Progenitor cell of endocrine pancreas (in vitro differentiated cells): ENCODE data around the gene DOC2B. TPM values are rescaled to one million over a fixed set of nuclear protein-coding genes. Genes with fewer than 3 reads are reported as not detected.
"Not testable (repeated sequence)": the region's sequence is repeated elsewhere in the genome, so short reads cannot be mapped to it uniquely, and the experiment has no call there.

Experiments
- DNase-seq: peaks from one replicate; pipeline ENCODE4 v3.0.0; 2021; ENCODE audit warnings: low spot score; ENCODE audit not compliant: unreplicated experiment
- H3K27ac Mint-ChIP-seq: 2 replicates; pipeline ENCODE4 v1.8.0; 2021; ENCODE audit warnings: mild to moderate bottlenecking, moderate library complexity, mixed read lengths
- H3K27me3 Mint-ChIP-seq: 2 replicates; pipeline ENCODE4 v1.8.0; 2021; ENCODE audit warnings: mixed read lengths
- H3K36me3 Mint-ChIP-seq: 2 replicates; pipeline ENCODE4 v1.8.0; 2022; ENCODE audit warnings: mixed read lengths; ENCODE audit not compliant: insufficient read depth
- H3K4me1 Mint-ChIP-seq: 2 replicates; pipeline ENCODE4 v1.8.0; 2021; ENCODE audit warnings: low read depth, mixed read lengths
- H3K4me3 Mint-ChIP-seq: 2 replicates; pipeline ENCODE4 v1.8.0; 2021; ENCODE audit warnings: low read depth, mild to moderate bottlenecking, moderate library complexity, mixed read lengths
- H3K9me3 Mint-ChIP-seq: 2 replicates; pipeline ENCODE4 v1.8.0; 2021; ENCODE audit warnings: low read depth, mixed read lengths
- CTCF ChIP-seq: fragments of 200-600 bp; sonication (generic); IDR thresholded peaks from one replicate; pipeline ENCODE4 v1.5.0; 2021; ENCODE audit warnings: antibody characterized with exemption, mild to moderate bottlenecking; ENCODE audit not compliant: unreplicated experiment
- total RNA-seq: library from RNA; stranded (reverse); gene quantifications from 2 replicates; pipeline ENCODE4 v1.2.1, GENCODE V29; 2021

The DOC2B gene
- total RNA-seq, 1 donor from 2014 or later: 1.2 TPM

GRCh38 chr17:177155-177554, 4.3 kb downstream of the DOC2B start:
- Mint-ChIP-seq H3K36me3 (no peaks in the 10 kb centered on the region), H3K4me3 (no peak overlapping the region), H3K27ac (no peak overlapping the region), H3K9me3 (no peaks in the 10 kb centered on the region), H3K4me1 (peaks cover under 1% of the 10 kb centered on the region), H3K27me3 (peaks cover 41% of the 10 kb centered on the region)
- no peak for TF ChIP-seq CTCF
- DNase-seq: no peak

DNA sequence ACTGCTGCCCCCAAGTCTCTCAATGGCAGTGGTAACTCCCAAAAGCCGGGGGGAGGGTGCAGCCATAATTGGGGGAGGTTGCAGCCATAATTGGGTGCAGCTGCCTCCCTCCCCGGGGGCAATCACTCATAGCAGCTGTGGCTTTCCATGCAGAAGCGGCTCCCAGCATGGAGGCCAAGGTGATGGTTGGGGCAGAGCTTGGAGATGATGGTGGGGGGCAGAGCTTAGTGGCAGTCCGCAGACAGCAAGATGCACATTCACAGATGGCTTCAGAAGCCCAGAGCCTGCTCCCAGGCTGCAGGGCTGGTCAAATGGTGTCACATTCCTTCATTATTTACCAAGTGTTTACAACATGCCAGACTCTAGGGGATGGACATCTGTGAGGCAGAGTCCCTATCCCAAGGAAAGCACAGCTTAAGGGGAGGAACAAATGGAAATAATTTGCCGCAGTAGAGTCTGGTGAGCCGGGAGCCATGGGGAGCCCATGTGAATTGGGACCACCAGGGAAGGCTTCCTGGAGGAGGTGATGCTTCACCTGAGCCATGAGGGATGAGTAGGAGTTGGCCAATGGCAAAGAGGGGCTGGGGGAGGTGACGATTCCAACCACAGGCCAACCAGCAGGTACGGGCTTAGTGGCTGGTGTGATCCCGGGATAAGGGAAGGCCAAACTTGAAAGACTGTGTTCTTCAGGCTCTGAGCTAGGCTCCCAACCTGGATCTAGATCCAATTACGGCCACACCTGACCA, 8.1 kb downstream of the DOC2B start:
- no peak overlapping the region for H3K4me3 Mint-ChIP-seq
- H3K4me1 Mint-ChIP-seq: no peaks in the 10 kb centered on the region
- no peaks in the 10 kb centered on the region for H3K36me3 Mint-ChIP-seq
- TF ChIP-seq CTCF: no peak
- no peak overlapping the region for H3K27ac Mint-ChIP-seq
- DNase-seq: no peak
- H3K27me3 Mint-ChIP-seq: peaks cover 27% of the 10 kb centered on the region
- no peaks in the 10 kb centered on the region for H3K9me3 Mint-ChIP-seq

DNA sequence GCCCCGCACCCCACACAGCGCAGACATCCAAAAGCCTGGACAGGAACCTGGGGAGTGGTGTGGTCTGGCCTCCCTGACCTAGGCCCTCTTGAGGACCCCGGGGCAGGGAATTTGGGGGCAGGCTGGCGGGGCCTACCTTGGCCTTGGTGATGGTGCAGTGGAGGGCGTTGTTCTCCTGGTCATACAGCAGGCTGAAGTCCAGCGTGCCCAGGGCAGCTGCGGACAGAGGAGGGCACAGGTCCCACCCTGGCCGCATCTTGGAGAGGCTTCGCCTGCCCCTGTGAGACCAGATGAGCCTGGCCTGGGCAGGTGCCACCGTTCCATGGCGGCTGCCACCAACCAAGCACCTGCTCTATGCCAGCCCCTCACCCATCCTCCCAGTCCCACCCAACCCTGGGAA, 9.0 kb downstream of the DOC2B start:
- H3K27ac Mint-ChIP-seq: no peak overlapping the region
- TF ChIP-seq CTCF: no peak
- DNase-seq: no peak
- no peak overlapping the region for H3K4me3 Mint-ChIP-seq
- no peaks in the 10 kb centered on the region for H3K9me3 Mint-ChIP-seq
- no peaks in the 10 kb centered on the region for H3K36me3 Mint-ChIP-seq
- peaks cover 17% of the 10 kb centered on the region for H3K27me3 Mint-ChIP-seq
- no peaks in the 10 kb centered on the region for H3K4me1 Mint-ChIP-seq

GRCh38 chr17:171871-172270, 9.6 kb downstream of the DOC2B start:
- Mint-ChIP-seq H3K4me3 (no peak overlapping the region), H3K27ac (no peak overlapping the region), H3K9me3 (no peaks in the 10 kb centered on the region), H3K27me3 (peaks cover 12% of the 10 kb centered on the region), H3K36me3 (no peaks in the 10 kb centered on the region), H3K4me1 (no peaks in the 10 kb centered on the region)
- TF ChIP-seq CTCF: no peak
- no peak for DNase-seq

DNA sequence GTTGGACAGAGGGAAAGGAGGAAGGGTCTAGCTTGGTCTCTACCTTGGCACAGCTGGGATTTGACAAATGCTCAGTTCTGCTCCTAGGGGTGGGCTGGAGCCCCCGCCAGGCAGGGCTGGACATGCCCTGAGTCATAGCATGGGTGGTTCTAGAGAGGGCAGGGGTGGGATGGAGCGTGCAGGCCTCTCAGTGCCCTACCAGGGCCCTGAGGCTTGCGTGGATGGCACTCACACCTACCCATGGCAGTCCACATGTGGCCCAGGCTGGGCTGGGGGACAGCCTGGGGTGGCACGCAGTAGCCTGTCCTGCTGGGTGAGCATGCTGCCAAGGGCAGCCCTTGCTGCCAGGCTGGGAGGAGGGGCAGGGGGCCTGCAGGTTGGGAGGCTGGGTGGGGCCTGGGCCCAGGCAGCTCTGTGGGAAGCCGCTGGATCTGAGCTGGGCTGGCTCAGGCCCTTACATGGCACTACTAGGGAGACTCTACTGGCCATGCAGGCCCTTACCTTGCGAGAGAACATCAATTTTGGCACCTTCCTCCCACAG, 11.2 kb downstream of the DOC2B start:
- Mint-ChIP-seq H3K9me3 (no peaks in the 10 kb centered on the region), H3K27ac (no peak overlapping the region), H3K27me3 (peaks cover 8% of the 10 kb centered on the region), H3K36me3 (no peaks in the 10 kb centered on the region), H3K4me1 (no peaks in the 10 kb centered on the region), H3K4me3 (no peak overlapping the region)
- no peak for TF ChIP-seq CTCF
- DNase-seq: no peak

DNA sequence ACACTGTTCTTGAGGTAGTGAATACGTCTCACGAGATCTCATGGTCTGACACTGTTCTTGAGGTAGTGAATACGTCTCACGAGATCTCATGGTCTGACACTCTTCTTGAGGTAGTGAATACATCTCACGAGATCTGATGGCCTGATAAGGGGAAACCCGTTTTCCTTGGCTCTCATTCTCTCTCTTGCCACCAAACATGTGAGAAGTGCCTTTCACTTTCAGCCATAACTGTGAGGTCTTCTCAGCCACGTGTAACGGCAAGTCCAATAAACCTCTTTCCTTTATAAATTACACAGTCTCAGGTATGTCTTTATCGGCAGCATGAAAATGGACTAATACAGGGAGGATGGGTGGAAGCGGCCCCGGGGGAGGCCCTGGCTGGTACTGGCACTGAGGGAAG, 12.8 kb downstream of the DOC2B start:
- H3K4me1 Mint-ChIP-seq, H3K9me3 Mint-ChIP-seq, H3K36me3 Mint-ChIP-seq, H3K4me3 Mint-ChIP-seq, DNase-seq, H3K27ac Mint-ChIP-seq, H3K27me3 Mint-ChIP-seq: not testable (repeated sequence)
